HepG2 (cell line): ENCODE measurements around the gene PRDM11. TPM values are rescaled to one million over a fixed set of nuclear protein-coding genes. Genes with fewer than 3 reads are reported as not detected.
A peak's percentile ranks its signal among the peaks of the same experiment; 100 is the strongest.

Source experiments
- ATAC-seq: fragments of 200-7000 bp; cut with Tn5 transposase; 3 replicates; pipeline ENCODE4 v1.9.1; 2020; ENCODE audit warnings: mild to moderate bottlenecking, moderate library complexity
- BruUV-seq: library from RNA; stranded (reverse); fragments of 400-500 nt; replicated peaks from 2 replicates; lab custom pipeline; 2021; lab: Mats Ljungman, UMichigan
- CTCF ChIA-PET: fragments of 300-600 bp; formaldehyde crosslinking; extraction: SDS; loops from one replicate; lab custom pipeline; 2021; ENCODE audit warnings: low total read pairs, inconsistent platforms, low intra/inter-chr PET ratio; lab: Yijun Ruan, JAX
- POLR2A ChIA-PET: fragments of 350-600 bp; sonication (Branson Sonifier 250); formaldehyde crosslinking; loops from one replicate; lab custom pipeline; 2020; ENCODE audit warnings: antibody characterized with exemption, inconsistent platforms; lab: Yijun Ruan, JAX
- DNase-seq: peaks from one replicate; pipeline ENCODE4 v3.0.0-alpha.2; 2015; ENCODE audit warnings: low spot score
- FAIRE-seq: peaks from 3 replicates; lab custom pipeline; 2011; peaks lifted over from hg19 to GRCh38; lab: Jason Lieb, UNC
- H2AFZ ChIP-seq: one replicate; pipeline ENCODE4 v1.6.1; 2011; ENCODE audit warnings: low read length, inconsistent platforms
- H3K27ac ChIP-seq: fragments of 300-600 bp; 3 replicates; pipeline ENCODE4 v1.8.0; 2011; ENCODE audit warnings: mixed run types, mild to moderate bottlenecking, mixed read lengths, low read length, inconsistent platforms; ENCODE audit not compliant: insufficient read depth; ENCODE audit errors: extremely low read length
- H3K27me3 ChIP-seq, 2 experiments: fragments of 200-600 bp in 1 of 2; 2 replicates in 1 of 2; 3 replicates in 1 of 2; pipeline versions ENCODE4 v1.6.0 to v1.8.0; 2011; ENCODE audit warnings: low read length in 2 of 2, mild to moderate bottlenecking in 2 of 2, moderate library complexity in 2 of 2, inconsistent platforms in 1 of 2; ENCODE audit not compliant: insufficient read depth in 2 of 2, control insufficient read depth in 1 of 2
- H3K36me3 ChIP-seq, 2 experiments: fragments of 200-600 bp in 1 of 2; replicated peaks in 1 of 2; 2 replicates in 1 of 2; 3 replicates in 1 of 2; pipeline versions ENCODE4 v1.5.1 to v1.8.0; 2011; ENCODE audit warnings: low read length in 2 of 2, inconsistent platforms in 1 of 2; ENCODE audit not compliant: insufficient read depth in 2 of 2, control insufficient read depth in 1 of 2
- H3K4me1 ChIP-seq: 2 replicates; pipeline ENCODE4 v1.5.1; 2012; ENCODE audit warnings: low read length, inconsistent platforms; ENCODE audit not compliant: insufficient read depth
- H3K4me2 ChIP-seq: 2 replicates; pipeline ENCODE4 v1.6.0; 2011; ENCODE audit warnings: low read depth, low read length, inconsistent platforms
- H3K4me3 ChIP-seq, 3 experiments: fragments of 200-600 bp in 1 of 3; sonication (generic), shearing (Covaris generic) in 1 of 3; replicated peaks in 1 of 3; 2 replicates each; pipeline ENCODE4 v1.5.1; 2011 to 2016; ENCODE audit warnings: low read length in 3 of 3, inconsistent platforms in 2 of 3, low read depth in 2 of 3, mild to moderate bottlenecking in 2 of 3, control low read depth in 1 of 3, mixed read lengths in 1 of 3; ENCODE audit not compliant: insufficient read depth in 1 of 3
- H3K79me2 ChIP-seq: one replicate; pipeline ENCODE4 v1.6.1; 2011; ENCODE audit warnings: low read length, inconsistent platforms; ENCODE audit not compliant: insufficient read depth
- H3K9ac ChIP-seq: 2 replicates; pipeline ENCODE4 v1.6.0; 2011; ENCODE audit warnings: mild to moderate bottlenecking, low read depth, low read length, inconsistent platforms; ENCODE audit not compliant: insufficient read depth
- H3K9me3 ChIP-seq: 2 replicates; pipeline ENCODE4 v1.5.1; 2012; ENCODE audit warnings: mild to moderate bottlenecking, low read length
- H4K20me1 ChIP-seq: 2 replicates; pipeline ENCODE4 v1.6.0; 2011; ENCODE audit warnings: inconsistent platforms, mild to moderate bottlenecking, low read length, moderate library complexity; ENCODE audit not compliant: insufficient read depth
- IRF9 ChIP-seq: sonication (generic); formaldehyde crosslinking; IDR thresholded peaks from 2 replicates; pipeline ENCODE4 v1.8.0; 2022; ENCODE audit warnings: missing genetic modification reagents, mild to moderate bottlenecking, borderline replicate concordance
- ZIK1 ChIP-seq: sonication (generic); formaldehyde crosslinking; IDR thresholded peaks from 2 replicates; pipeline ENCODE4 v1.5.0; 2020; ENCODE audit warnings: mild to moderate bottlenecking, low read depth, missing genetic modification reagents, borderline replicate concordance
- ZNF761 ChIP-seq: sonication (generic); formaldehyde crosslinking; conservative IDR thresholded peaks from 2 replicates; pipeline ENCODE4 v1.4.0; 2020; ENCODE audit warnings: mild to moderate bottlenecking, missing genetic modification reagents
- WGBS: methylation state at CpG from one replicate; pipeline ENCODE4 v1.1.6; 2017; ENCODE audit warnings: low lambda C conversion rate; 5-methylcytosine and 5-hydroxymethylcytosine counted together
- in situ Hi-C: cut with HindIII; loops from 2 replicates; pipeline ENCODE4 v1.10.0; 2017; ENCODE audit warnings: low pct_unique_long_range_greater_than_20kb; ENCODE audit not compliant: extremely low pct_ligation_motif_present
- intact Hi-C: fragments of 100-400 bp; cut with micrococcal nuclease; formaldehyde crosslinking; loops from one replicate; pipeline ENCODE4 v1.10.0; 2022; ENCODE audit not compliant: unreplicated experiment
- polyA plus RNA-seq, 8 experiments: library from polyadenylated mRNA; depleted of rRNA in 3 of 8; stranded (reverse) in 7 of 8; unstranded in 1 of 8; fragments of >200 nt; fragmentation: Illumina TruSeq in 4 of 8; extraction: Trizol in 4 of 8; gene quantifications; 2 replicates each; pipeline versions ENCODE4 v1.2.1 to v1.2.3, GENCODE V29; 2011 to 2016; ENCODE audit warnings: low read depth in 4 of 8, missing spikeins in 1 of 8, mixed read lengths in 1 of 8; ENCODE audit not compliant: insufficient read depth in 1 of 8
- total RNA-seq, 5 experiments: library from RNA; depleted of rRNA; stranded (reverse); fragments of >200 nt; fragmentation: Illumina TruSeq; extraction: Trizol; gene quantifications; 2 replicates each; pipeline ENCODE4 v1.2.3, GENCODE V29; 2016; ENCODE audit warnings: low read depth in 1 of 5
- TF ChIP-seq, protein P1 (sequence below): IDR thresholded peaks from 2 replicates; pipeline ENCODE4 v1.6.1; 2016; ENCODE audit warnings: mild to moderate bottlenecking

The PRDM11 gene
- total and polyA plus RNA-seq, 2 of the 13 experiments (the other 11 are each of a cell fraction or from before 2014, with no cell fraction given) = 3.4 to 4.7 TPM

GRCh38 chr11:45157247-45158209 is 11.1 kb downstream of the PRDM11 start:
- WGBS = 83% methylated on average over 15 of the region's 20 CpGs
- Histone ChIP-seq H3K4me1 (peaks cover 46% of the 10 kb centered on the region), H3K36me3 (no peaks in the 10 kb centered on the region), H3K9me3 (no peaks in the 10 kb centered on the region), H3K79me2 (peaks cover 2% of the 10 kb centered on the region), H3K4me3 (peak overlapping the region in 1 of 3 experiments; percentile 7; a peak in 1 of 6 replicates), H2AFZ (no peak overlapping the region), H4K20me1 (no peaks in the 10 kb centered on the region), H3K4me2 (peak overlapping the region; percentile 43), H3K27me3 (no peaks in the 10 kb centered on the region), H3K9ac (peak overlapping the region; percentile 40; the same call in 1 of the 2 replicates), H3K27ac (no peak overlapping the region)
- TF ChIP-seq, protein P1, sequence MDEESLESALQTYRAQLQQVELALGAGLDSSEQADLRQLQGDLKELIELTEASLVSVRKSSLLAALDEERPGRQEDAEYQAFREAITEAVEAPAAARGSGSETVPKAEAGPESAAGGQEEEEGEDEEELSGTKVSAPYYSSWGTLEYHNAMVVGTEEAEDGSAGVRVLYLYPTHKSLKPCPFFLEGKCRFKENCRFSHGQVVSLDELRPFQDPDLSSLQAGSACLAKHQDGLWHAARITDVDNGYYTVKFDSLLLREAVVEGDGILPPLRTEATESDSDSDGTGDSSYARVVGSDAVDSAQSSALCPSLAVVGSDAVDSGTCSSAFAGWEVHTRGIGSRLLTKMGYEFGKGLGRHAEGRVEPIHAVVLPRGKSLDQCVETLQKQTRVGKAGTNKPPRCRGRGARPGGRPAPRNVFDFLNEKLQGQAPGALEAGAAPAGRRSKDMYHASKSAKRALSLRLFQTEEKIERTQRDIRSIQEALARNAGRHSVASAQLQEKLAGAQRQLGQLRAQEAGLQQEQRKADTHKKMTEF (CRISPR knock-in tag) = no peak
- TF ChIP-seq ZNF761 (CRISPR knock-in tag) (0 out of 2 replicates have a peak, but pooled peaks have one; percentile 18), ZIK1 (0 out of 2 replicates have a peak, but pooled peaks have one; percentile 10), IRF9 (CRISPR knock-in tag) (0 out of 2 replicates have a peak, but pooled peaks have one; percentile 62)
- intact Hi-C loops (no loop called here), in situ Hi-C loops (no loop called here)
- DNase-seq = no peak
- no peak; the same call in 2 of the 3 replicates for ATAC-seq
- no TSS peak for BruUV-seq
- ChIA-PET POLR2A (no interaction called here), CTCF (no interaction called here)
- FAIRE-seq = no peak
